Breast epithelium (tissue), 3 donors: ENCODE data around the gene TRAM2.

ENCODE experiments used
- POLR2A ChIP-seq: fragments of 450-650 bp; IDR thresholded peaks from one replicate; pipeline ENCODE4 v1.6.1; 2016; ENCODE audit warnings: antibody characterized with exemption, mild to moderate bottlenecking, moderate library complexity
- POLR2AphosphoS5 ChIP-seq, 3 donors: sonication (generic); formaldehyde crosslinking; IDR thresholded peaks; one replicate each; pipeline ENCODE4 v1.6.1; 2017; ENCODE audit warnings: antibody characterized with exemption in 3 of 3
- TF ChIP-seq, protein P1 (sequence below), 3 donors: fragments of 450-650 bp; IDR thresholded peaks; one replicate each; pipeline ENCODE4 v1.5.1; 2016 to 2017; ENCODE audit warnings: antibody characterized with exemption in 3 of 3, mild to moderate bottlenecking in 3 of 3, moderate library complexity in 3 of 3

- TF ChIP-seq, protein P1, sequence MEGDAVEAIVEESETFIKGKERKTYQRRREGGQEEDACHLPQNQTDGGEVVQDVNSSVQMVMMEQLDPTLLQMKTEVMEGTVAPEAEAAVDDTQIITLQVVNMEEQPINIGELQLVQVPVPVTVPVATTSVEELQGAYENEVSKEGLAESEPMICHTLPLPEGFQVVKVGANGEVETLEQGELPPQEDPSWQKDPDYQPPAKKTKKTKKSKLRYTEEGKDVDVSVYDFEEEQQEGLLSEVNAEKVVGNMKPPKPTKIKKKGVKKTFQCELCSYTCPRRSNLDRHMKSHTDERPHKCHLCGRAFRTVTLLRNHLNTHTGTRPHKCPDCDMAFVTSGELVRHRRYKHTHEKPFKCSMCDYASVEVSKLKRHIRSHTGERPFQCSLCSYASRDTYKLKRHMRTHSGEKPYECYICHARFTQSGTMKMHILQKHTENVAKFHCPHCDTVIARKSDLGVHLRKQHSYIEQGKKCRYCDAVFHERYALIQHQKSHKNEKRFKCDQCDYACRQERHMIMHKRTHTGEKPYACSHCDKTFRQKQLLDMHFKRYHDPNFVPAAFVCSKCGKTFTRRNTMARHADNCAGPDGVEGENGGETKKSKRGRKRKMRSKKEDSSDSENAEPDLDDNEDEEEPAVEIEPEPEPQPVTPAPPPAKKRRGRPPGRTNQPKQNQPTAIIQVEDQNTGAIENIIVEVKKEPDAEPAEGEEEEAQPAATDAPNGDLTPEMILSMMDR (IDR thresholded peaks at IDR 0.05) = no peak
- TF ChIP-seq POLR2A (no peak), POLR2AphosphoS5 (IDR thresholded peaks at IDR 0.05) (no peak)
Observed at GRCh38 chr6:52594221-52594620, 17.4 kb upstream of the TRAM2 start.
